Measurements from ENCODE around the gene PPP2R5A. TPM values are rescaled to one million over a fixed set of nuclear protein-coding genes. Genes with fewer than 3 reads are reported as not detected.
A peak's percentile ranks its signal among the peaks of the same experiment; 100 is the strongest.

Gene PPP2R5A
- total and polyA plus RNA-seq, 2 of the 13 experiments (the other 11 are each of a cell fraction or from before 2014, with no cell fraction given): 22.0 to 31.4 TPM

DNA sequence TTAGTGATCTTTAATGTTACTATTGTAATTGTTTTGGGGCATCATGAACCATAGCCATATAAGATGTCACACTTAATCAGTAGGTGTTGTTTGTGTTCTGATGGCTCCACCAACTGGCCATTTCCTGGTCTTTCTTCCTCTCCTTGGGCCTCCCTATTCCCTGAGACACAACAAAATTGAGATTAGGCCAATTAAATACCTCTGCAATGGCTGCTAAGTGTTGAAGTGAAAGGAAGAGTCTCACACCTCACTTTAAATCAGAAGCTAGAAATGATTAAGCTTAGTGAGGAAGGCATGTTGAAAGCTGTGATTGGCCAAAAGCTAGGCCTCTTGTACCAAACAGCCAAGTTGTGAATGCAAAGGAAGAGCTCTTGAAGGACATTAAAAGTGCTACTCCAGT is 30.7 kb downstream of the PPP2R5A start:
- ATAC-seq (peak; percentile 43; the same call in 1 of the 3 replicates), DNase-seq (ENCODE audit: low spot score) (peak; percentile 7), FAIRE-seq (peak; percentile 55)
- ChIA-PET CTCF (ENCODE audit: low intra/inter-chr PET ratio, low total read pairs) (interaction anchor here (1.8 kb wide), 1 partner anchor 245 kb away, joined by 5 read pairs; no protein-coding TSS in a partner anchor), POLR2A (no interaction called here)
- Histone ChIP-seq H4K20me1 (ENCODE audit: insufficient read depth, low read length) (peaks cover 25% of the 10 kb centered on the region; the same call in 1 of the 2 replicates), H3K9me3 (ENCODE audit: low read length) (no peaks in the 10 kb centered on the region), H2AFZ (ENCODE audit: low read length) (no peak overlapping the region), H3K4me2 (ENCODE audit: low read depth, low read length) (no peak overlapping the region), H3K36me3 (replicated peaks in 1 of 2; ENCODE audit: control insufficient read depth in 1 of 2, insufficient read depth in 2 of 2, low read length in 2 of 2) (0 out of 5 replicates have a peak, but pooled peaks cover 0 to 11% of the 10 kb centered on the region in 2 experiments), H3K4me1 (ENCODE audit: insufficient read depth, low read length) (no peaks in the 10 kb centered on the region), H3K27me3 (ENCODE audit: control insufficient read depth in 1 of 2, insufficient read depth in 2 of 2, low read length in 2 of 2) (no peaks in the 10 kb centered on the region; a peak in 1 of 5 replicates), H3K4me3 (replicated peaks in 1 of 3; ENCODE audit: insufficient read depth in 1 of 3, low read depth in 2 of 3, low read length in 3 of 3) (no peak overlapping the region), H3K27ac (ENCODE audit: extremely low read length, insufficient read depth, low read length) (no peak overlapping the region), H3K79me2 (ENCODE audit: insufficient read depth, low read length) (peaks cover 64% of the 10 kb centered on the region), H3K9ac (ENCODE audit: insufficient read depth, low read depth, low read length) (no peak overlapping the region)
- peak; percentile 70 for TF ChIP-seq STAG1 (CRISPR knock-in tag; IDR thresholded peaks at IDR 0.05)
- TF ChIP-seq, protein P1, sequence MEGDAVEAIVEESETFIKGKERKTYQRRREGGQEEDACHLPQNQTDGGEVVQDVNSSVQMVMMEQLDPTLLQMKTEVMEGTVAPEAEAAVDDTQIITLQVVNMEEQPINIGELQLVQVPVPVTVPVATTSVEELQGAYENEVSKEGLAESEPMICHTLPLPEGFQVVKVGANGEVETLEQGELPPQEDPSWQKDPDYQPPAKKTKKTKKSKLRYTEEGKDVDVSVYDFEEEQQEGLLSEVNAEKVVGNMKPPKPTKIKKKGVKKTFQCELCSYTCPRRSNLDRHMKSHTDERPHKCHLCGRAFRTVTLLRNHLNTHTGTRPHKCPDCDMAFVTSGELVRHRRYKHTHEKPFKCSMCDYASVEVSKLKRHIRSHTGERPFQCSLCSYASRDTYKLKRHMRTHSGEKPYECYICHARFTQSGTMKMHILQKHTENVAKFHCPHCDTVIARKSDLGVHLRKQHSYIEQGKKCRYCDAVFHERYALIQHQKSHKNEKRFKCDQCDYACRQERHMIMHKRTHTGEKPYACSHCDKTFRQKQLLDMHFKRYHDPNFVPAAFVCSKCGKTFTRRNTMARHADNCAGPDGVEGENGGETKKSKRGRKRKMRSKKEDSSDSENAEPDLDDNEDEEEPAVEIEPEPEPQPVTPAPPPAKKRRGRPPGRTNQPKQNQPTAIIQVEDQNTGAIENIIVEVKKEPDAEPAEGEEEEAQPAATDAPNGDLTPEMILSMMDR (CRISPR knock-in tag; IDR thresholded peaks at IDR 0.05): peak; percentile 45
- no peak for TF ChIP-seq ZSCAN20 (CRISPR knock-in tag; IDR thresholded peaks at IDR 0.05; ENCODE audit: borderline replicate concordance)
- intact Hi-C loops (cut with micrococcal nuclease; ENCODE audit: unreplicated experiment): no loop called here
- in situ Hi-C loops (cut with HindIII; ENCODE audit: extremely low pct_ligation_motif_present, low pct_unique_long_range_greater_than_20kb): no loop called here
- BruUV-seq (replicated peaks): no TSS peak

DNA sequence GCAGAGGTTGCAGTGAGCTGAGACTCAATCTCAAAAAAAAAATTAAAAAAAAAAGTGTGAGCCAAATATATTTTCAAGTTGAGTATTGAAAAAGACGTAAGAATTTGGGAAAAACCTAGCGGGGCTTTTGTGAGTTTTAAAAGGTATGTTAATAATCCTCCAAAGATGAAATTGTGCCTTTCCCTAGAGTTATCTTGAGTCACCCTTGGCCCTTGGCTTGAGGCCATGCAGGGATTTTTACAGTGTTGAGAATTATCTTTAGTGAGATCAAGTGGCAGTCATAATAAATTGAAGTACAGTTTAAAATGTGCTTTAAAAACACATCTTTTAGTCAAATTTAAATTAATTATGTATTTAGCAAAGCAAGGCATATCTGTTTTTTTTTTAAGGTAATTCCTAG is 32.7 kb downstream of the PPP2R5A start:
- no peak for ATAC-seq
- Histone ChIP-seq H2AFZ (ENCODE audit: low read length) (no peak overlapping the region), H3K9me3 (ENCODE audit: low read length) (no peaks in the 10 kb centered on the region), H3K27ac (ENCODE audit: extremely low read length, insufficient read depth, low read length) (no peak overlapping the region), H3K79me2 (ENCODE audit: insufficient read depth, low read length) (peaks cover 54% of the 10 kb centered on the region), H3K36me3 (replicated peaks in 1 of 2; ENCODE audit: control insufficient read depth in 1 of 2, insufficient read depth in 2 of 2, low read length in 2 of 2) (0 out of 5 replicates have a peak, but pooled peaks cover 0 to 10% of the 10 kb centered on the region in 2 experiments), H3K27me3 (ENCODE audit: control insufficient read depth in 1 of 2, insufficient read depth in 2 of 2, low read length in 2 of 2) (no peaks in the 10 kb centered on the region), H3K4me2 (ENCODE audit: low read depth, low read length) (no peak overlapping the region), H3K4me3 (replicated peaks in 1 of 3; ENCODE audit: insufficient read depth in 1 of 3, low read depth in 2 of 3, low read length in 3 of 3) (no peak overlapping the region), H3K9ac (ENCODE audit: insufficient read depth, low read depth, low read length) (no peak overlapping the region), H4K20me1 (ENCODE audit: insufficient read depth, low read length) (peaks cover 18% of the 10 kb centered on the region; the same call in 1 of the 2 replicates), H3K4me1 (ENCODE audit: insufficient read depth, low read length) (no peaks in the 10 kb centered on the region)
- WGBS (ENCODE audit: low lambda C conversion rate): 97% methylated on average over 2 of the region's 2 CpGs
- FAIRE-seq: no peak
- no peak for DNase-seq (ENCODE audit: low spot score)
- CTCF ChIA-PET (ENCODE audit: low intra/inter-chr PET ratio, low total read pairs): no interaction called here
- no TSS peak for BruUV-seq (replicated peaks)
- intact Hi-C loops (cut with micrococcal nuclease; ENCODE audit: unreplicated experiment) (no loop called here), in situ Hi-C loops (cut with HindIII; ENCODE audit: extremely low pct_ligation_motif_present, low pct_unique_long_range_greater_than_20kb) (no loop called here)
- POLR2A ChIA-PET: no interaction called here
- TF ChIP-seq, protein P2, sequence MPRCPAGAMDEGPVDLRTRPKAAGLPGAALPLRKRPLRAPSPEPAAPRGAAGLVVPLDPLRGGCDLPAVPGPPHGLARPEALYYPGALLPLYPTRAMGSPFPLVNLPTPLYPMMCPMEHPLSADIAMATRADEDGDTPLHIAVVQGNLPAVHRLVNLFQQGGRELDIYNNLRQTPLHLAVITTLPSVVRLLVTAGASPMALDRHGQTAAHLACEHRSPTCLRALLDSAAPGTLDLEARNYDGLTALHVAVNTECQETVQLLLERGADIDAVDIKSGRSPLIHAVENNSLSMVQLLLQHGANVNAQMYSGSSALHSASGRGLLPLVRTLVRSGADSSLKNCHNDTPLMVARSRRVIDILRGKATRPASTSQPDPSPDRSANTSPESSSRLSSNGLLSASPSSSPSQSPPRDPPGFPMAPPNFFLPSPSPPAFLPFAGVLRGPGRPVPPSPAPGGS (CRISPR knock-in tag; IDR thresholded peaks at IDR 0.05): no peak
- TF ChIP-seq ZNF205 (CRISPR knock-in tag; IDR thresholded peaks at IDR 0.05) (no peak), ZNF333 (CRISPR knock-in tag; IDR thresholded peaks at IDR 0.05; ENCODE audit: borderline replicate concordance) (no peak), ZNF496 (CRISPR knock-in tag; IDR thresholded peaks at IDR 0.05; ENCODE audit: insufficient replicate concordance) (no peak)
- TF ChIP-seq, protein P3, sequence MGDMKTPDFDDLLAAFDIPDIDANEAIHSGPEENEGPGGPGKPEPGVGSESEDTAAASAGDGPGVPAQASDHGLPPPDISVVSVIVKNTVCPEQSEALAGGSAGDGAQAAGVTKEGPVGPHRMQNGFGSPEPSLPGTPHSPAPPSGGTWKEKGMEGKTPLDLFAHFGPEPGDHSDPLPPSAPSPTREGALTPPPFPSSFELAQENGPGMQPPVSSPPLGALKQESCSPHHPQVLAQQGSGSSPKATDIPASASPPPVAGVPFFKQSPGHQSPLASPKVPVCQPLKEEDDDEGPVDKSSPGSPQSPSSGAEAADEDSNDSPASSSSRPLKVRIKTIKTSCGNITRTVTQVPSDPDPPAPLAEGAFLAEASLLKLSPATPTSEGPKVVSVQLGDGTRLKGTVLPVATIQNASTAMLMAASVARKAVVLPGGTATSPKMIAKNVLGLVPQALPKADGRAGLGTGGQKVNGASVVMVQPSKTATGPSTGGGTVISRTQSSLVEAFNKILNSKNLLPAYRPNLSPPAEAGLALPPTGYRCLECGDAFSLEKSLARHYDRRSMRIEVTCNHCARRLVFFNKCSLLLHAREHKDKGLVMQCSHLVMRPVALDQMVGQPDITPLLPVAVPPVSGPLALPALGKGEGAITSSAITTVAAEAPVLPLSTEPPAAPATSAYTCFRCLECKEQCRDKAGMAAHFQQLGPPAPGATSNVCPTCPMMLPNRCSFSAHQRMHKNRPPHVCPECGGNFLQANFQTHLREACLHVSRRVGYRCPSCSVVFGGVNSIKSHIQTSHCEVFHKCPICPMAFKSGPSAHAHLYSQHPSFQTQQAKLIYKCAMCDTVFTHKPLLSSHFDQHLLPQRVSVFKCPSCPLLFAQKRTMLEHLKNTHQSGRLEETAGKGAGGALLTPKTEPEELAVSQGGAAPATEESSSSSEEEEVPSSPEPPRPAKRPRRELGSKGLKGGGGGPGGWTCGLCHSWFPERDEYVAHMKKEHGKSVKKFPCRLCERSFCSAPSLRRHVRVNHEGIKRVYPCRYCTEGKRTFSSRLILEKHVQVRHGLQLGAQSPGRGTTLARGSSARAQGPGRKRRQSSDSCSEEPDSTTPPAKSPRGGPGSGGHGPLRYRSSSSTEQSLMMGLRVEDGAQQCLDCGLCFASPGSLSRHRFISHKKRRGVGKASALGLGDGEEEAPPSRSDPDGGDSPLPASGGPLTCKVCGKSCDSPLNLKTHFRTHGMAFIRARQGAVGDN (CRISPR knock-in tag; IDR thresholded peaks at IDR 0.05): no peak
- TF ChIP-seq, protein P4, sequence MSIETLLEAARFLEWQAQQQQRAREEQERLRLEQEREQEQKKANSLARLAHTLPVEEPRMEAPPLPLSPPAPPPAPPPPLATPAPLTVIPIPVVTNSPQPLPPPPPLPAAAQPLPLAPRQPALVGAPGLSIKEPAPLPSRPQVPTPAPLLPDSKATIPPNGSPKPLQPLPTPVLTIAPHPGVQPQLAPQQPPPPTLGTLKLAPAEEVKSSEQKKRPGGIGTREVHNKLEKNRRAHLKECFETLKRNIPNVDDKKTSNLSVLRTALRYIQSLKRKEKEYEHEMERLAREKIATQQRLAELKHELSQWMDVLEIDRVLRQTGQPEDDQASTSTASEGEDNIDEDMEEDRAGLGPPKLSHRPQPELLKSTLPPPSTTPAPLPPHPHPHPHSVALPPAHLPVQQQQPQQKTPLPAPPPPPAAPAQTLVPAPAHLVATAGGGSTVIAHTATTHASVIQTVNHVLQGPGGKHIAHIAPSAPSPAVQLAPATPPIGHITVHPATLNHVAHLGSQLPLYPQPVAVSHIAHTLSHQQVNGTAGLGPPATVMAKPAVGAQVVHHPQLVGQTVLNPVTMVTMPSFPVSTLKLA (IDR thresholded peaks at IDR 0.05): no peak

Measured in HepG2 (cell line).